HEK293 (cell line): ENCODE data around the gene BRD1.

Source experiments
- CTCF ChIA-PET: fragments of 350-600 bp; formaldehyde crosslinking; extraction: SDS; loops from one replicate; lab custom pipeline; 2021; ENCODE audit warnings: antibody characterized with exemption; lab: Yijun Ruan, JAX
- POLR2A ChIA-PET: fragments of 300-600 bp; formaldehyde crosslinking; extraction: SDS; loops from one replicate; lab custom pipeline; 2020; ENCODE audit warnings: antibody characterized with exemption, inconsistent platforms; lab: Yijun Ruan, JAX
- H3K27ac ChIP-seq: fragments of 200-500 bp; sonication (Bioruptor generic); 2 replicates; pipeline ENCODE4 v1.5.1; 2014; ENCODE audit warnings: low read depth, low read length, control low read depth, inconsistent platforms; ENCODE audit errors: extremely low read depth
- H3K36me3 ChIP-seq, 2 experiments: fragments of 200-500 bp in 1 of 2; sonication (Bioruptor generic) in 1 of 2; 1 replicate in 1 of 2; 2 replicates in 1 of 2; pipeline ENCODE4 v1.5.1; 2014 to 2017; ENCODE audit warnings: inconsistent platforms in 2 of 2, low read length in 2 of 2; ENCODE audit not compliant: control insufficient read depth in 2 of 2, insufficient read depth in 1 of 2
- H3K4me1 ChIP-seq: fragments of 200-500 bp; sonication (Bioruptor generic); 2 replicates; pipeline ENCODE4 v1.5.1; 2014; ENCODE audit warnings: mild to moderate bottlenecking, low read length, inconsistent platforms; ENCODE audit not compliant: control insufficient read depth, insufficient read depth
- H3K4me3 ChIP-seq: 2 replicates; pipeline ENCODE4 v1.5.1; 2011; ENCODE audit warnings: low read depth, mild to moderate bottlenecking, control low read depth, low read length, moderate library complexity
- H3K9me3 ChIP-seq: fragments of 200-500 bp; sonication (Bioruptor generic); 2 replicates; pipeline ENCODE4 v1.5.1; 2014; ENCODE audit warnings: low read depth, low read length, inconsistent platforms; ENCODE audit not compliant: control insufficient read depth, insufficient read depth
- AEBP2 ChIP-seq: fragments of 450-650 bp; formaldehyde crosslinking; IDR thresholded peaks from 2 replicates; pipeline ENCODE4 v1.5.1; 2016; ENCODE audit warnings: missing biosample characterization, missing genetic modification characterization, borderline replicate concordance
- FEZF1 ChIP-seq: fragments of 450-650 bp; formaldehyde crosslinking; IDR thresholded peaks from 2 replicates; pipeline ENCODE4 v1.5.1; 2016; ENCODE audit warnings: missing biosample characterization, missing genetic modification characterization
- GLIS2 ChIP-seq: fragments of 450-650 bp; formaldehyde crosslinking; IDR thresholded peaks from 2 replicates; pipeline ENCODE4 v1.5.1; 2016; ENCODE audit warnings: missing biosample characterization, missing genetic modification characterization
- OVOL3 ChIP-seq: fragments of 450-650 bp; formaldehyde crosslinking; IDR thresholded peaks from 2 replicates; pipeline ENCODE4 v1.5.1; 2016; ENCODE audit warnings: missing biosample characterization, missing genetic modification characterization
- PRDM2 ChIP-seq: fragments of 450-650 bp; formaldehyde crosslinking; IDR thresholded peaks from 2 replicates; pipeline ENCODE4 v1.5.1; 2016; ENCODE audit warnings: missing biosample characterization, missing genetic modification characterization, borderline replicate concordance
- ZBTB11 ChIP-seq: fragments of 450-650 bp; formaldehyde crosslinking; conservative IDR thresholded peaks from 2 replicates; pipeline ENCODE4 v1.5.1; 2016; ENCODE audit warnings: low read depth, missing biosample characterization, missing genetic modification characterization
- ZBTB21 ChIP-seq: fragments of 450-650 bp; formaldehyde crosslinking; IDR thresholded peaks from 2 replicates; pipeline ENCODE4 v1.5.1; 2017; ENCODE audit warnings: missing biosample characterization, missing genetic modification characterization
- ZNF138 ChIP-seq: fragments of 450-650 bp; formaldehyde crosslinking; IDR thresholded peaks from 2 replicates; pipeline ENCODE4 v1.5.1; 2016; ENCODE audit warnings: missing biosample characterization, missing genetic modification characterization, borderline replicate concordance
- ZNF169 ChIP-seq: fragments of 450-650 bp; formaldehyde crosslinking; IDR thresholded peaks from 2 replicates; pipeline ENCODE4 v1.5.1; 2016; ENCODE audit warnings: missing biosample characterization, missing genetic modification characterization
- ZNF184 ChIP-seq: fragments of 450-650 bp; IDR thresholded peaks from 2 replicates; pipeline ENCODE4 v1.5.1; 2018; ENCODE audit warnings: missing biosample characterization, mild to moderate bottlenecking, missing genetic modification characterization
- ZNF211 ChIP-seq: fragments of 450-650 bp; formaldehyde crosslinking; IDR thresholded peaks from 2 replicates; pipeline ENCODE4 v1.5.1; 2016; ENCODE audit warnings: low read depth, missing biosample characterization, missing genetic modification characterization
- ZNF280D ChIP-seq: fragments of 450-650 bp; formaldehyde crosslinking; IDR thresholded peaks from 2 replicates; pipeline ENCODE4 v1.5.1; 2016; ENCODE audit warnings: missing biosample characterization, missing genetic modification characterization
- ZNF366 ChIP-seq: fragments of 450-650 bp; formaldehyde crosslinking; conservative IDR thresholded peaks from 2 replicates; pipeline ENCODE4 v1.5.1; 2016; ENCODE audit warnings: missing biosample characterization, missing genetic modification characterization
- ZNF404 ChIP-seq: fragments of 450-650 bp; formaldehyde crosslinking; IDR thresholded peaks from 2 replicates; pipeline ENCODE4 v1.5.1; 2017; ENCODE audit warnings: missing biosample characterization, missing genetic modification characterization
- ZNF473 ChIP-seq: fragments of 450-650 bp; formaldehyde crosslinking; IDR thresholded peaks from 2 replicates; pipeline ENCODE4 v1.5.1; 2017; ENCODE audit warnings: missing biosample characterization, missing genetic modification characterization
- ZNF501 ChIP-seq: fragments of 450-650 bp; formaldehyde crosslinking; IDR thresholded peaks from 2 replicates; pipeline ENCODE4 v1.5.1; 2016; ENCODE audit warnings: missing biosample characterization, missing genetic modification characterization
- ZNF513 ChIP-seq: fragments of 450-650 bp; IDR thresholded peaks from 2 replicates; pipeline ENCODE4 v1.5.1; 2018; ENCODE audit warnings: missing biosample characterization, missing genetic modification characterization
- ZNF521 ChIP-seq: fragments of 450-650 bp; formaldehyde crosslinking; IDR thresholded peaks from 2 replicates; pipeline ENCODE4 v1.5.1; 2017; ENCODE audit warnings: missing biosample characterization, mild to moderate bottlenecking, missing genetic modification characterization
- ZNF558 ChIP-seq: fragments of 450-650 bp; formaldehyde crosslinking; IDR thresholded peaks from 2 replicates; pipeline ENCODE4 v1.5.1; 2016; ENCODE audit warnings: missing biosample characterization, missing genetic modification characterization
- ZNF596 ChIP-seq: fragments of 450-650 bp; IDR thresholded peaks from 2 replicates; pipeline ENCODE4 v1.5.0; 2018; ENCODE audit warnings: missing biosample characterization, mild to moderate bottlenecking, missing genetic modification characterization, moderate library complexity
- ZNF658 ChIP-seq: fragments of 450-650 bp; formaldehyde crosslinking; IDR thresholded peaks from 2 replicates; pipeline ENCODE4; 2016; ENCODE audit warnings: missing biosample characterization, missing genetic modification characterization
- ZNF664 ChIP-seq: fragments of 450-650 bp; formaldehyde crosslinking; IDR thresholded peaks from 2 replicates; pipeline ENCODE4 v1.5.1; 2016; ENCODE audit warnings: missing biosample characterization, missing genetic modification characterization
- ZNF707 ChIP-seq: fragments of 450-650 bp; formaldehyde crosslinking; IDR thresholded peaks from 2 replicates; pipeline ENCODE4 v1.5.1; 2016; ENCODE audit warnings: missing biosample characterization, missing genetic modification characterization

Gene BRD1

GRCh38 chr22:49760280-49760629 lies 67.4 kb downstream of the BRD1 start (continued):
- TF ChIP-seq ZBTB21 (tag by site-specific recombination) = no peak
- no peak for TF ChIP-seq ZNF211
- TF ChIP-seq ZNF521 (tag by site-specific recombination) = no peak
- TF ChIP-seq GLIS2 = no peak
- TF ChIP-seq ZNF707 (tag by site-specific recombination) = no peak
- no peak for TF ChIP-seq ZNF658 (tag by site-specific recombination)
- TF ChIP-seq ZNF184 (tag by site-specific recombination) = no peak
- no peak for TF ChIP-seq ZNF501 (tag by site-specific recombination)
- TF ChIP-seq ZNF138 (tag by site-specific recombination) = no peak
- TF ChIP-seq ZNF664 = no peak
- TF ChIP-seq FEZF1 (tag by site-specific recombination) = no peak
- TF ChIP-seq ZBTB11 (tag by site-specific recombination) = no peak
- TF ChIP-seq ZNF596 (tag by site-specific recombination) = no peak

- ChIA-PET CTCF (no interaction called here), POLR2A (no interaction called here)
- Histone ChIP-seq H3K27ac (no peak overlapping the region), H3K4me3 (no peak overlapping the region), H3K4me1 (no peaks in the 10 kb centered on the region), H3K9me3 (no peaks in the 10 kb centered on the region), H3K36me3 (no peaks in the 10 kb centered on the region)
- TF ChIP-seq ZNF473 (tag by site-specific recombination) = no peak
- TF ChIP-seq ZNF404 (tag by site-specific recombination) = no peak
- no peak for TF ChIP-seq ZNF280D
- no peak for TF ChIP-seq OVOL3 (tag by site-specific recombination)
- no peak for TF ChIP-seq AEBP2 (tag by site-specific recombination)
- no peak for TF ChIP-seq ZNF169 (tag by site-specific recombination)
- no peak for TF ChIP-seq ZNF513 (tag by site-specific recombination)
- no peak for TF ChIP-seq ZNF366
- no peak for TF ChIP-seq PRDM2
- TF ChIP-seq ZNF558 (tag by site-specific recombination) = no peak
Measured at GRCh38 chr22:49756676-49757075, 71.0 kb downstream of the BRD1 start.
